ENCODE data around the gene OR1Q1. TPM values are rescaled to one million over a fixed set of nuclear protein-coding genes. Genes with fewer than 3 reads are reported as not detected.
"Not testable (repeated sequence)": the region's sequence is repeated elsewhere in the genome, so short reads cannot be mapped to it uniquely, and the experiment has no call there.

The OR1Q1 gene
- total RNA-seq, 1 experiment from 2014 or later, result not detected

GRCh38 chr9:122580360-122580759 is 34.2 kb upstream of the OR1Q1 start:
- H3K36me3 Mint-ChIP-seq, result peaks cover 24% of the 10 kb centered on the region
- ATAC-seq (no peak), DNase-seq (ENCODE audit: low spot score) (no peak)
- TF ChIP-seq NFATC4 (CRISPR knock-in tag; IDR thresholded peaks at IDR 0.05) (no peak), IRF2 (CRISPR knock-in tag; IDR thresholded peaks at IDR 0.05; ENCODE audit: borderline replicate concordance, low read depth) (no peak), GRHL2 (CRISPR knock-in tag; IDR thresholded peaks at IDR 0.05; ENCODE audit: insufficient replicate concordance, severe bottlenecking) (no peak), FOXK1 (CRISPR knock-in tag; IDR thresholded peaks at IDR 0.05) (no peak), TP53 (CRISPR knock-in tag; IDR thresholded peaks at IDR 0.05) (no peak), NR3C1 (CRISPR knock-in tag; conservative IDR thresholded peaks at IDR 0.05; ENCODE audit: low read depth) (no peak), RORB (CRISPR knock-in tag; IDR thresholded peaks at IDR 0.05) (no peak)
- TF ChIP-seq, protein P1, sequence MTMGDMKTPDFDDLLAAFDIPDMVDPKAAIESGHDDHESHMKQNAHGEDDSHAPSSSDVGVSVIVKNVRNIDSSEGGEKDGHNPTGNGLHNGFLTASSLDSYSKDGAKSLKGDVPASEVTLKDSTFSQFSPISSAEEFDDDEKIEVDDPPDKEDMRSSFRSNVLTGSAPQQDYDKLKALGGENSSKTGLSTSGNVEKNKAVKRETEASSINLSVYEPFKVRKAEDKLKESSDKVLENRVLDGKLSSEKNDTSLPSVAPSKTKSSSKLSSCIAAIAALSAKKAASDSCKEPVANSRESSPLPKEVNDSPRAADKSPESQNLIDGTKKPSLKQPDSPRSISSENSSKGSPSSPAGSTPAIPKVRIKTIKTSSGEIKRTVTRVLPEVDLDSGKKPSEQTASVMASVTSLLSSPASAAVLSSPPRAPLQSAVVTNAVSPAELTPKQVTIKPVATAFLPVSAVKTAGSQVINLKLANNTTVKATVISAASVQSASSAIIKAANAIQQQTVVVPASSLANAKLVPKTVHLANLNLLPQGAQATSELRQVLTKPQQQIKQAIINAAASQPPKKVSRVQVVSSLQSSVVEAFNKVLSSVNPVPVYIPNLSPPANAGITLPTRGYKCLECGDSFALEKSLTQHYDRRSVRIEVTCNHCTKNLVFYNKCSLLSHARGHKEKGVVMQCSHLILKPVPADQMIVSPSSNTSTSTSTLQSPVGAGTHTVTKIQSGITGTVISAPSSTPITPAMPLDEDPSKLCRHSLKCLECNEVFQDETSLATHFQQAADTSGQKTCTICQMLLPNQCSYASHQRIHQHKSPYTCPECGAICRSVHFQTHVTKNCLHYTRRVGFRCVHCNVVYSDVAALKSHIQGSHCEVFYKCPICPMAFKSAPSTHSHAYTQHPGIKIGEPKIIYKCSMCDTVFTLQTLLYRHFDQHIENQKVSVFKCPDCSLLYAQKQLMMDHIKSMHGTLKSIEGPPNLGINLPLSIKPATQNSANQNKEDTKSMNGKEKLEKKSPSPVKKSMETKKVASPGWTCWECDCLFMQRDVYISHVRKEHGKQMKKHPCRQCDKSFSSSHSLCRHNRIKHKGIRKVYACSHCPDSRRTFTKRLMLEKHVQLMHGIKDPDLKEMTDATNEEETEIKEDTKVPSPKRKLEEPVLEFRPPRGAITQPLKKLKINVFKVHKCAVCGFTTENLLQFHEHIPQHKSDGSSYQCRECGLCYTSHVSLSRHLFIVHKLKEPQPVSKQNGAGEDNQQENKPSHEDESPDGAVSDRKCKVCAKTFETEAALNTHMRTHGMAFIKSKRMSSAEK (CRISPR knock-in tag; IDR thresholded peaks at IDR 0.05; ENCODE audit: borderline replicate concordance), result no peak
- TF ChIP-seq, protein P2, sequence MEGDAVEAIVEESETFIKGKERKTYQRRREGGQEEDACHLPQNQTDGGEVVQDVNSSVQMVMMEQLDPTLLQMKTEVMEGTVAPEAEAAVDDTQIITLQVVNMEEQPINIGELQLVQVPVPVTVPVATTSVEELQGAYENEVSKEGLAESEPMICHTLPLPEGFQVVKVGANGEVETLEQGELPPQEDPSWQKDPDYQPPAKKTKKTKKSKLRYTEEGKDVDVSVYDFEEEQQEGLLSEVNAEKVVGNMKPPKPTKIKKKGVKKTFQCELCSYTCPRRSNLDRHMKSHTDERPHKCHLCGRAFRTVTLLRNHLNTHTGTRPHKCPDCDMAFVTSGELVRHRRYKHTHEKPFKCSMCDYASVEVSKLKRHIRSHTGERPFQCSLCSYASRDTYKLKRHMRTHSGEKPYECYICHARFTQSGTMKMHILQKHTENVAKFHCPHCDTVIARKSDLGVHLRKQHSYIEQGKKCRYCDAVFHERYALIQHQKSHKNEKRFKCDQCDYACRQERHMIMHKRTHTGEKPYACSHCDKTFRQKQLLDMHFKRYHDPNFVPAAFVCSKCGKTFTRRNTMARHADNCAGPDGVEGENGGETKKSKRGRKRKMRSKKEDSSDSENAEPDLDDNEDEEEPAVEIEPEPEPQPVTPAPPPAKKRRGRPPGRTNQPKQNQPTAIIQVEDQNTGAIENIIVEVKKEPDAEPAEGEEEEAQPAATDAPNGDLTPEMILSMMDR (IDR thresholded peaks at IDR 0.05), result no peak
- TF ChIP-seq, protein P3, sequence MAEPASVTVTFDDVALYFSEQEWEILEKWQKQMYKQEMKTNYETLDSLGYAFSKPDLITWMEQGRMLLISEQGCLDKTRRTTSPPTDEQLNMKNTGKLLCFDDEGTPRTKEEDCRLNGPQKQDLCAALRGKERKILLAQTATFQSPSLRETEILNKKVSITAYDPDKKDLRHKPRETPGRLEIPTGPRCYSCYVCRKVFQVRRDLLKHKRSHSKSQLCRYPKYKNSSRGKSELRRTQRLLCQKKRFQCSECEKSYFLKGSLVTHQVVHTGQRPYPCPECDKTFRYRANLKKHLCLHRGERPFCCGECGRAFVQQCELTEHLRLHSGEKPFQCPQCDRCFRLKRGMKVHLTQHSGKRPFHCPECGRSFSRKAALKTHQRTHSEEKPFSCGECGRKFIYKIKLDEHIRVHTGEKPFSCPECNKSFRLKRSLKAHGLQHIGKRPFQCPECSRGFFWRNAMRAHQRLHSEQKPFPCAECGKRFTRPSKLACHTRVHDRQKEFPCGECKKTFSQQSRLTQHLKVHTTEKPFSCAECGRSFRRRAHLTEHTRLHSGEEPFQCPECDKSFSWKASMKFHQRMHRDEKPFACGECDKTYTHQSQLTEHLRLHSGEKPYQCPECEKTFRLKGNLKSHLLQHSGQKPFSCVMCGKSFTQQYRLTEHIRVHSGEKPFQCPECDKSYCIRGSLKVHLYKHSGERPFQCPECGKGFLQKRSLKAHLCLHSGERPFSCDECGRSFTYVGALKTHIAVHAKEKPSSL (CRISPR knock-in tag; conservative IDR thresholded peaks at IDR 0.05), result no peak
- POLR2A ChIA-PET, result no interaction called here
- H3K27ac Mint-ChIP-seq, result no peak overlapping the region
- H3K4me3 Mint-ChIP-seq, result no peak overlapping the region
- no peaks in the 10 kb centered on the region for H3K4me1 Mint-ChIP-seq
- no peaks in the 10 kb centered on the region; the same call in 1 of the 2 replicates for H3K27me3 Mint-ChIP-seq (ENCODE audit: low read depth)
- peaks cover 57% of the 10 kb centered on the region for H3K9me3 Mint-ChIP-seq
- CTCF ChIA-PET, result no interaction called here

DNA sequence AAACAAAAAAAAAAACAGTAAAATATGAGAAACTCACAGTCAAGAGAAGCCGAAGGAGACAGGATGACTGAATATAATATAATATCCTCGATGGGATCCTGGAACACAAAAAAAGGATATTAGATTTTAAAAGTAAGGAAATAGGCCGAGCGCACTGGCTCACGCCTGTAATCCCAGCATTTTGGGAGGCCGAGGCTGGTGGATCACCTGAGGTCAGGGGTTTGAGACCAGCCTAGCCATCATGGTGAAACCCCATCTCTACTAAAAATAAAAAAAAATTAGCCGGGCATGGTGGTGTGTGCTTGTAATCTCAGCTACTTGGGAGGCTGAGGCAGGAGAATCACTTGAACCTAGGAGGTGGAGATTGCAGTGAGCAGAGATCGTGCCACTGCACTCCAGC is 31.3 kb upstream of the OR1Q1 start, which contains the start of gene OR1L8:
OR1L8 (minus strand) TSS at position 101 of the 400 bp plus-strand sequence. CDS start 14,907 bp downstream, outside the sequence.
- ATAC-seq, result not testable (repeated sequence)

GRCh38 chr9:122605691-122606090 is 8.8 kb upstream of the OR1Q1 start:
- Mint-ChIP-seq H3K4me3 (no peak overlapping the region), H3K27ac (no peak overlapping the region), H3K27me3 (ENCODE audit: low read depth) (no peaks in the 10 kb centered on the region; the same call in none of the 2 replicates), H3K4me1 (no peaks in the 10 kb centered on the region), H3K36me3 (peaks cover 30% of the 10 kb centered on the region), H3K9me3 (peaks cover 86% of the 10 kb centered on the region)
- DNase-seq (ENCODE audit: low spot score) (no peak), ATAC-seq (no peak)
- POLR2A ChIA-PET, result no interaction called here
- CTCF ChIA-PET, result no interaction called here
- TF ChIP-seq OVOL2 (CRISPR knock-in tag; IDR thresholded peaks at IDR 0.05; ENCODE audit: borderline replicate concordance) (no peak), SP1 (CRISPR knock-in tag; conservative IDR thresholded peaks at IDR 0.05) (no peak), TCF7 (CRISPR knock-in tag; IDR thresholded peaks at IDR 0.05; ENCODE audit: low read depth) (no peak), ETV6 (CRISPR knock-in tag; IDR thresholded peaks at IDR 0.05) (no peak), RORB (CRISPR knock-in tag; IDR thresholded peaks at IDR 0.05) (no peak), GTF2I (CRISPR knock-in tag; conservative IDR thresholded peaks at IDR 0.05) (no peak), STAT6 (CRISPR knock-in tag; conservative IDR thresholded peaks at IDR 0.05; ENCODE audit: low read depth) (no peak)
- TF ChIP-seq, protein P4, sequence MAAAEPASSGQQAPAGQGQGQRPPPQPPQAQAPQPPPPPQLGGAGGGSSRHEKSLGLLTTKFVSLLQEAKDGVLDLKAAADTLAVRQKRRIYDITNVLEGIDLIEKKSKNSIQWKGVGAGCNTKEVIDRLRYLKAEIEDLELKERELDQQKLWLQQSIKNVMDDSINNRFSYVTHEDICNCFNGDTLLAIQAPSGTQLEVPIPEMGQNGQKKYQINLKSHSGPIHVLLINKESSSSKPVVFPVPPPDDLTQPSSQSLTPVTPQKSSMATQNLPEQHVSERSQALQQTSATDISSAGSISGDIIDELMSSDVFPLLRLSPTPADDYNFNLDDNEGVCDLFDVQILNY (CRISPR knock-in tag; IDR thresholded peaks at IDR 0.05), result no peak
- TF ChIP-seq, protein P2 (IDR thresholded peaks at IDR 0.05), result no peak

More for the DNA sequence above, 31.3 kb upstream of the OR1Q1 start, which contains the start of gene OR1L8:
- DNase-seq (ENCODE audit: low spot score); H3K27me3 Mint-ChIP-seq (ENCODE audit: low read depth); H3K4me3 Mint-ChIP-seq; CTCF ChIA-PET; POLR2A ChIA-PET; H3K27ac Mint-ChIP-seq; H3K4me1 Mint-ChIP-seq: not testable (repeated sequence)
- Mint-ChIP-seq H3K9me3 (peaks cover 54% of the 10 kb centered on the region), H3K36me3 (peaks cover 22% of the 10 kb centered on the region)

Data from WTC11 (cell line).